K562 (cell line): ENCODE data around the gene CNR2. TPM values are rescaled to one million over a fixed set of nuclear protein-coding genes. Genes with fewer than 3 reads are reported as not detected.

Source experiments
- BCL6 ChIP-seq: fragments of 250-450 bp; sonication (Bioruptor Pico); IDR thresholded peaks from 2 replicates; pipeline ENCODE4 v1.4.0; 2020
- C11orf30 ChIP-seq: fragments of 450-650 bp; IDR thresholded peaks from 2 replicates; pipeline ENCODE4 v1.6.1; 2016; ENCODE audit warnings: low read depth, mild to moderate bottlenecking
- CBFB ChIP-seq: sonication (generic); formaldehyde crosslinking; IDR thresholded peaks from 2 replicates; pipeline ENCODE4 v1.4.0; 2020; ENCODE audit warnings: mild to moderate bottlenecking, missing genetic modification reagents
- DDX20 ChIP-seq: fragments of 450-650 bp; IDR thresholded peaks from 2 replicates; pipeline ENCODE4 v1.6.1; 2016; ENCODE audit warnings: missing genetic modification characterization, low read depth, mild to moderate bottlenecking, missing compliant biosample characterization, moderate library complexity
- FUS ChIP-seq: fragments of 200-400 bp; formaldehyde crosslinking; optimal IDR thresholded peaks from 2 replicates; pipeline ENCODE3; 2017; ENCODE audit warnings: low read depth, low read length
- NCOA6 ChIP-seq: fragments of 450-650 bp; IDR thresholded peaks from 2 replicates; pipeline ENCODE4 v1.6.1; 2017; ENCODE audit warnings: mild to moderate bottlenecking
- POLR3A ChIP-seq: IDR thresholded peaks from 2 replicates; pipeline ENCODE4 v1.6.1; 2011; ENCODE audit warnings: borderline replicate concordance, mild to moderate bottlenecking, moderate library complexity; ENCODE audit not compliant: insufficient read length, insufficient read depth; ENCODE audit errors: extremely low read depth
- SAFB ChIP-seq: fragments of 200-400 bp; formaldehyde crosslinking; IDR thresholded peaks from 2 replicates; pipeline ENCODE4 v1.6.1; 2017; ENCODE audit warnings: low read depth, low read length, borderline replicate concordance
- SMARCA4 ChIP-seq: fragments of 450-650 bp; IDR thresholded peaks from 2 replicates; pipeline ENCODE4 v1.6.1; 2016
- SPI1 ChIP-seq: IDR thresholded peaks from 2 replicates; pipeline ENCODE4 v1.6.1; 2011; ENCODE audit warnings: low read depth, low read length, control low read depth, borderline replicate concordance
- STAT5B ChIP-seq: fragments of 250-450 bp; sonication (Bioruptor Pico); IDR thresholded peaks from 2 replicates; pipeline ENCODE4 v1.8.0; 2021; ENCODE audit warnings: mild to moderate bottlenecking, inconsistent platforms
- TFAM ChIP-seq: fragments of 250-450 bp; sonication (Bioruptor Pico); conservative IDR thresholded peaks from 2 replicates; pipeline ENCODE4 v1.5.0; 2021; ENCODE audit warnings: mild to moderate bottlenecking, moderate library complexity
- TGIF2 ChIP-seq: sonication (generic); formaldehyde crosslinking; IDR thresholded peaks from 2 replicates; pipeline ENCODE4 v1.8.1; 2022; ENCODE audit warnings: mild to moderate bottlenecking, missing genetic modification reagents, moderate library complexity
- TSC22D4 ChIP-seq: fragments of 450-650 bp; IDR thresholded peaks from 2 replicates; pipeline ENCODE4 v1.6.1; 2016; ENCODE audit warnings: missing genetic modification characterization, missing biosample characterization, control low read depth
- YBX1 ChIP-seq: fragments of 450-650 bp; IDR thresholded peaks from 2 replicates; pipeline ENCODE4 v1.7.1; 2016; ENCODE audit warnings: mild to moderate bottlenecking
- ZNF217 ChIP-seq: sonication (generic); formaldehyde crosslinking; IDR thresholded peaks from 2 replicates; pipeline ENCODE4 v1.8.0; 2022; ENCODE audit warnings: mild to moderate bottlenecking, missing genetic modification reagents
- ZNF232 ChIP-seq: sonication (generic); formaldehyde crosslinking; IDR thresholded peaks from 2 replicates; pipeline ENCODE4 v1.8.0; 2022; ENCODE audit warnings: mild to moderate bottlenecking, missing genetic modification reagents
- ZNF586 ChIP-seq: fragments of 450-650 bp; formaldehyde crosslinking; conservative IDR thresholded peaks from 2 replicates; pipeline ENCODE4 v1.4.0; 2020; ENCODE audit warnings: mild to moderate bottlenecking, moderate library complexity
- polyA plus RNA-seq, 8 experiments: library from polyadenylated mRNA; depleted of rRNA in 4 of 8; stranded (reverse) in 5 of 8; unstranded in 3 of 8; fragments of >200 nt; fragmentation: Nextera tagmentation in 2 of 8; fragmentation: Illumina TruSeq in 1 of 8; extraction: Ambion mirVana in 2 of 8; extraction: Trizol in 1 of 8; gene quantifications; 2 replicates each; pipeline versions ENCODE4 v1.2.1 to v1.2.3, GENCODE V29; 2011 to 2014; ENCODE audit warnings: inconsistent platforms in 1 of 8, missing spikeins in 1 of 8
- total RNA-seq, 7 experiments: library from RNA; depleted of rRNA in 6 of 7; stranded (reverse); fragments of >200 nt in 6 of 7; fragmentation: Illumina TruSeq in 2 of 7; extraction: Trizol in 2 of 7; gene quantifications; 2 replicates each; pipeline versions ENCODE4 v1.2.1 to v1.2.3, GENCODE V29; 2011 to 2021; ENCODE audit warnings: low replicate concordance in 1 of 7
- TF ChIP-seq, protein P1 (sequence below): fragments of 450-650 bp; IDR thresholded peaks from 2 replicates; pipeline ENCODE4 v1.6.1; 2017; ENCODE audit warnings: antibody characterized with exemption
- TF ChIP-seq, protein P2 (sequence below): fragments of 250-450 bp; sonication (Bioruptor Pico); IDR thresholded peaks from 2 replicates; pipeline ENCODE4 v1.6.1; 2021; ENCODE audit warnings: mild to moderate bottlenecking
- TF ChIP-seq, protein P3 (sequence below): fragments of 450-650 bp; formaldehyde crosslinking; IDR thresholded peaks from 2 replicates; pipeline ENCODE4 v1.4.0; 2020; ENCODE audit warnings: mild to moderate bottlenecking, moderate library complexity
- TF ChIP-seq, protein P4 (sequence below): fragments of 250-450 bp; sonication (Bioruptor Pico); IDR thresholded peaks from 2 replicates; pipeline ENCODE4 v1.9.0; 2021; ENCODE audit warnings: mild to moderate bottlenecking
- TF ChIP-seq, protein P5 (sequence below): fragments of 450-650 bp; IDR thresholded peaks from one replicate; pipeline ENCODE4 v1.6.1; 2018; ENCODE audit warnings: mild to moderate bottlenecking, moderate library complexity; ENCODE audit not compliant: partially characterized antibody

CNR2 gene
- total and polyA plus RNA-seq, 9 of the 15 experiments (the other 6 are each of a cell fraction or from before 2014, with no cell fraction given), result not detected

DNA sequence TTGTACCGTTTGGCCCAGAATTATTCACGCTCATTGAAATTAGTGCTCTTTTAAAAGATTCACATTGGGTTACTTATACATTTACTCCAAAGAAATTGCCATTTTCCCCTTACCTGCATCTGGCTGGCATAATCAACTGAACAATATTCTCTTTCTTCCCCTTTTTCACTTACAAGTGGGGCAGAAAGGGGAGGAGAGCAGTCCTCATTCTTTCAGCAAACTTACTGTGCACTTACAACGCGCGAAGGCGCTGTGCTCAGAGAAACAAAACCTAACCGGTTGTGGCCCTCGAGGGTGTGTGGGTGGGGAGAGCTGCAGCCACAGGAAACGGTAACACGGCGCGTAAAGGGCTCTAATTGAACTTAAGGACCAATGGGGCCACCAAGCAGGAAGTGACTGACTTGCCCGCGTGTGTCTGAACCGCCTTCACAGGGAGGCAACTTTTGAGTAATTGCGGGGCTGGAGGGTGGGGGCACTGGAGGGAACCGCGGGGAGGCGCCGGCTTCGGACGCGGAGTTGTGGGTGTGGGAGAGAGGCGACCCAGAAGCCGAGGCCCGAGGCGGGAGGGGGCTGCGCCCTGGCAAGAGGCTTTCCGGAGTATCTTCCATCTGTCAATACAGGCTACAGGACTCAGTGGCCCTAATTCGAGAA is 45.8 kb upstream of the CNR2 start (continued):
- TF ChIP-seq, protein P1, sequence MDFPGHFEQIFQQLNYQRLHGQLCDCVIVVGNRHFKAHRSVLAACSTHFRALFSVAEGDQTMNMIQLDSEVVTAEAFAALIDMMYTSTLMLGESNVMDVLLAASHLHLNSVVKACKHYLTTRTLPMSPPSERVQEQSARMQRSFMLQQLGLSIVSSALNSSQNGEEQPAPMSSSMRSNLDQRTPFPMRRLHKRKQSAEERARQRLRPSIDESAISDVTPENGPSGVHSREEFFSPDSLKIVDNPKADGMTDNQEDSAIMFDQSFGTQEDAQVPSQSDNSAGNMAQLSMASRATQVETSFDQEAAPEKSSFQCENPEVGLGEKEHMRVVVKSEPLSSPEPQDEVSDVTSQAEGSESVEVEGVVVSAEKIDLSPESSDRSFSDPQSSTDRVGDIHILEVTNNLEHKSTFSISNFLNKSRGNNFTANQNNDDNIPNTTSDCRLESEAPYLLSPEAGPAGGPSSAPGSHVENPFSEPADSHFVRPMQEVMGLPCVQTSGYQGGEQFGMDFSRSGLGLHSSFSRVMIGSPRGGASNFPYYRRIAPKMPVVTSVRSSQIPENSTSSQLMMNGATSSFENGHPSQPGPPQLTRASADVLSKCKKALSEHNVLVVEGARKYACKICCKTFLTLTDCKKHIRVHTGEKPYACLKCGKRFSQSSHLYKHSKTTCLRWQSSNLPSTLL, result no peak
- TF ChIP-seq FUS, result no peak
- TF ChIP-seq SMARCA4, result no peak; the same call in 1 of the 2 replicates
- TF ChIP-seq DDX20, result no peak
- TF ChIP-seq SPI1, result peak; percentile 51; the same call in 1 of the 2 replicates
- TF ChIP-seq CBFB, result no peak
- no peak for TF ChIP-seq TGIF2 (CRISPR knock-in tag)
- no peak for TF ChIP-seq TFAM (CRISPR knock-in tag)
- TF ChIP-seq ZNF217 (CRISPR knock-in tag), result no peak
- TF ChIP-seq, protein P2, sequence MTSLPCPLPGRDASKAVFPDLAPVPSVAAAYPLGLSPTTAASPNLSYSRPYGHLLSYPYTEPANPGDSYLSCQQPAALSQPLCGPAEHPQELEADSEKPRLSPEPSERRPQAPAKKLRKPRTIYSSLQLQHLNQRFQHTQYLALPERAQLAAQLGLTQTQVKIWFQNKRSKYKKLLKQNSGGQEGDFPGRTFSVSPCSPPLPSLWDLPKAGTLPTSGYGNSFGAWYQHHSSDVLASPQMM (CRISPR knock-in tag), result no peak
- TF ChIP-seq, protein P3, sequence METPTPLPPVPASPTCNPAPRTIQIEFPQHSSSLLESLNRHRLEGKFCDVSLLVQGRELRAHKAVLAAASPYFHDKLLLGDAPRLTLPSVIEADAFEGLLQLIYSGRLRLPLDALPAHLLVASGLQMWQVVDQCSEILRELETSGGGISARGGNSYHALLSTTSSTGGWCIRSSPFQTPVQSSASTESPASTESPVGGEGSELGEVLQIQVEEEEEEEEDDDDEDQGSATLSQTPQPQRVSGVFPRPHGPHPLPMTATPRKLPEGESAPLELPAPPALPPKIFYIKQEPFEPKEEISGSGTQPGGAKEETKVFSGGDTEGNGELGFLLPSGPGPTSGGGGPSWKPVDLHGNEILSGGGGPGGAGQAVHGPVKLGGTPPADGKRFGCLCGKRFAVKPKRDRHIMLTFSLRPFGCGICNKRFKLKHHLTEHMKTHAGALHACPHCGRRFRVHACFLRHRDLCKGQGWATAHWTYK (CRISPR knock-in tag), result 0 out of 2 replicates have a peak, but pooled peaks have one; percentile 14
- TF ChIP-seq, protein P4, sequence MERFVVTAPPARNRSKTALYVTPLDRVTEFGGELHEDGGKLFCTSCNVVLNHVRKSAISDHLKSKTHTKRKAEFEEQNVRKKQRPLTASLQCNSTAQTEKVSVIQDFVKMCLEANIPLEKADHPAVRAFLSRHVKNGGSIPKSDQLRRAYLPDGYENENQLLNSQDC (CRISPR knock-in tag), result no peak; the same call in 1 of the 2 replicates
- no peak for TF ChIP-seq TSC22D4 (tag)
- no peak for TF ChIP-seq C11orf30
- TF ChIP-seq NCOA6, result no peak; the same call in 1 of the 2 replicates
- no peak for TF ChIP-seq ZNF586 (CRISPR knock-in tag)
- no peak for TF ChIP-seq STAT5B (CRISPR knock-in tag)
- TF ChIP-seq YBX1, result no peak
- no peak for TF ChIP-seq BCL6 (CRISPR knock-in tag)
- TF ChIP-seq POLR3A, result no peak
- peak; percentile 75; the same call in 1 of the 2 replicates for TF ChIP-seq ZNF232
- TF ChIP-seq, protein P5, sequence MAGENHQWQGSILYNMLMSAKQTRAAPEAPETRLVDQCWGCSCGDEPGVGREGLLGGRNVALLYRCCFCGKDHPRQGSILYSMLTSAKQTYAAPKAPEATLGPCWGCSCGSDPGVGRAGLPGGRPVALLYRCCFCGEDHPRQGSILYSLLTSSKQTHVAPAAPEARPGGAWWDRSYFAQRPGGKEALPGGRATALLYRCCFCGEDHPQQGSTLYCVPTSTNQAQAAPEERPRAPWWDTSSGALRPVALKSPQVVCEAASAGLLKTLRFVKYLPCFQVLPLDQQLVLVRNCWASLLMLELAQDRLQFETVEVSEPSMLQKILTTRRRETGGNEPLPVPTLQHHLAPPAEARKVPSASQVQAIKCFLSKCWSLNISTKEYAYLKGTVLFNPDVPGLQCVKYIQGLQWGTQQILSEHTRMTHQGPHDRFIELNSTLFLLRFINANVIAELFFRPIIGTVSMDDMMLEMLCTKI, result no peak
- TF ChIP-seq SAFB, result no peak
